GM21381 (cell line): ENCODE data around the gene ZFYVE28.

Source experiments
- ATAC-seq: cut with Tn5 transposase; IDR thresholded peaks from one replicate; pipeline ENCODE4 v1.9.1; 2021; ENCODE audit warnings: mild to moderate bottlenecking, moderate library complexity; ENCODE audit not compliant: unreplicated experiment

ZFYVE28 gene

GRCh38 chr4:2412534-2412884 is 5.9 kb downstream of the ZFYVE28 start:
- peak; percentile 41 for ATAC-seq

- ATAC-seq, result no peak
Measured at GRCh38 chr4:2411786-2412510, 6.5 kb downstream of the ZFYVE28 start.

GRCh38 chr4:2409381-2409783 is 9.1 kb downstream of the ZFYVE28 start:
- ATAC-seq, result no peak

GRCh38 chr4:2408976-2409375 is 9.5 kb downstream of the ZFYVE28 start:
- ATAC-seq, result no peak

- ATAC-seq, result no peak
Measured at GRCh38 chr4:2408401-2408958, 10.0 kb downstream of the ZFYVE28 start.

GRCh38 chr4:2407991-2408342 is 10.5 kb downstream of the ZFYVE28 start:
- no peak for ATAC-seq

- no peak for ATAC-seq
Measured at GRCh38 chr4:2406920-2407319, 11.5 kb downstream of the ZFYVE28 start.

GRCh38 chr4:2406406-2406805 is 12.0 kb downstream of the ZFYVE28 start:
- no peak for ATAC-seq

- no peak for ATAC-seq
Measured at GRCh38 chr4:2402941-2403340, 15.5 kb downstream of the ZFYVE28 start.

- no peak for ATAC-seq
Measured at GRCh38 chr4:2402048-2402842, 16.2 kb downstream of the ZFYVE28 start.

- no peak for ATAC-seq
Measured at GRCh38 chr4:2401610-2401983, 16.8 kb downstream of the ZFYVE28 start.

- no peak for ATAC-seq
Measured at GRCh38 chr4:2400841-2401609, 17.4 kb downstream of the ZFYVE28 start.

- ATAC-seq, result no peak
Measured at GRCh38 chr4:2399631-2400190, 18.7 kb downstream of the ZFYVE28 start.

GRCh38 chr4:2399216-2399615 is 19.2 kb downstream of the ZFYVE28 start:
- no peak for ATAC-seq

- no peak for ATAC-seq
Measured at GRCh38 chr4:2397596-2398379, 20.7 kb downstream of the ZFYVE28 start.

- ATAC-seq, result no peak
Measured at GRCh38 chr4:2396781-2397368, 21.6 kb downstream of the ZFYVE28 start.

GRCh38 chr4:2395584-2395983 is 22.9 kb downstream of the ZFYVE28 start:
- ATAC-seq, result no peak

GRCh38 chr4:2395038-2395437 is 23.4 kb downstream of the ZFYVE28 start:
- ATAC-seq, result no peak

- ATAC-seq, result no peak
Measured at GRCh38 chr4:2394528-2394927, 23.9 kb downstream of the ZFYVE28 start.
